ENCODE data around the gene GUCY2F. TPM values are rescaled to one million over a fixed set of nuclear protein-coding genes. Genes with fewer than 3 reads are reported as not detected.

GUCY2F gene
- total RNA-seq, 1 experiment from 2014 or later = not detected

DNA sequence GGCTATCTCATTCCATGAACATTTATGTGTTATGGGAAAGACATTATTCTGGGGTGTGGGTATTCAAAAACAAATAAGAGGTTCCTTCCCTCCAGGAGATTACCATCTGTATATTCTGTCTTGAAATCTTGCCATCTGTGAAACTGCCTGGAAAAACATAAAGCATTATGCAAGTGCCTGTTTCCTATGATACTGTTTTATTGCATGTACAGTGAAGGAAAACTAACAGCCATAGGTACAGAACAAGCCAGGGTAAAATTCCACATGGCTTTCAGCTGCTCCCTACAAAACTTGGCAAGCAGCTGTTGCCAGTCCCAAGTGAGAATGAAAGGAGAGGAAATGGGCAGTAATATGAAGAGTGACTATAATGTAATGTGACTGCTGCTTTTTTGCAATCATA is 136.0 kb downstream of the GUCY2F start:
- no peaks in the 10 kb centered on the region for H3K9me2 ChIP-seq (ENCODE audit: insufficient read depth)
- no peaks in the 10 kb centered on the region for H3K27me3 ChIP-seq (ENCODE audit: insufficient read depth, low read length)
- no peaks in the 10 kb centered on the region for H3K36me3 ChIP-seq (ENCODE audit: control insufficient read depth in 1 of 2, insufficient read depth in 2 of 2, low read length in 2 of 2)
- no peak overlapping the region for H3K4me2 ChIP-seq (ENCODE audit: low read length)
- no peak for TF ChIP-seq YY1 (IDR thresholded peaks at IDR 0.05; ENCODE audit: extremely low read depth, insufficient replicate concordance, low read depth, low read length)
- TF ChIP-seq SIN3A (IDR thresholded peaks at IDR 0.05; ENCODE audit: low read depth) = no peak
- TF ChIP-seq TCF7L2 (IDR thresholded peaks at IDR 0.05; ENCODE audit: borderline replicate concordance, extremely low read depth, insufficient read depth, insufficient read length) = no peak
- TF ChIP-seq POLR2AphosphoS5 (IDR thresholded peaks at IDR 0.05; ENCODE audit: low read depth, low read length) = no peak
- no peak for TF ChIP-seq SP1 (IDR thresholded peaks at IDR 0.05; ENCODE audit: low read depth)
- no peak for TF ChIP-seq EZH2 (IDR thresholded peaks at IDR 0.05)
- no peak for TF ChIP-seq CBX3 (IDR thresholded peaks at IDR 0.05; ENCODE audit: low read depth)
- TF ChIP-seq, protein P1, sequence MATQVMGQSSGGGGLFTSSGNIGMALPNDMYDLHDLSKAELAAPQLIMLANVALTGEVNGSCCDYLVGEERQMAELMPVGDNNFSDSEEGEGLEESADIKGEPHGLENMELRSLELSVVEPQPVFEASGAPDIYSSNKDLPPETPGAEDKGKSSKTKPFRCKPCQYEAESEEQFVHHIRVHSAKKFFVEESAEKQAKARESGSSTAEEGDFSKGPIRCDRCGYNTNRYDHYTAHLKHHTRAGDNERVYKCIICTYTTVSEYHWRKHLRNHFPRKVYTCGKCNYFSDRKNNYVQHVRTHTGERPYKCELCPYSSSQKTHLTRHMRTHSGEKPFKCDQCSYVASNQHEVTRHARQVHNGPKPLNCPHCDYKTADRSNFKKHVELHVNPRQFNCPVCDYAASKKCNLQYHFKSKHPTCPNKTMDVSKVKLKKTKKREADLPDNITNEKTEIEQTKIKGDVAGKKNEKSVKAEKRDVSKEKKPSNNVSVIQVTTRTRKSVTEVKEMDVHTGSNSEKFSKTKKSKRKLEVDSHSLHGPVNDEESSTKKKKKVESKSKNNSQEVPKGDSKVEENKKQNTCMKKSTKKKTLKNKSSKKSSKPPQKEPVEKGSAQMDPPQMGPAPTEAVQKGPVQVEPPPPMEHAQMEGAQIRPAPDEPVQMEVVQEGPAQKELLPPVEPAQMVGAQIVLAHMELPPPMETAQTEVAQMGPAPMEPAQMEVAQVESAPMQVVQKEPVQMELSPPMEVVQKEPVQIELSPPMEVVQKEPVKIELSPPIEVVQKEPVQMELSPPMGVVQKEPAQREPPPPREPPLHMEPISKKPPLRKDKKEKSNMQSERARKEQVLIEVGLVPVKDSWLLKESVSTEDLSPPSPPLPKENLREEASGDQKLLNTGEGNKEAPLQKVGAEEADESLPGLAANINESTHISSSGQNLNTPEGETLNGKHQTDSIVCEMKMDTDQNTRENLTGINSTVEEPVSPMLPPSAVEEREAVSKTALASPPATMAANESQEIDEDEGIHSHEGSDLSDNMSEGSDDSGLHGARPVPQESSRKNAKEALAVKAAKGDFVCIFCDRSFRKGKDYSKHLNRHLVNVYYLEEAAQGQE (IDR thresholded peaks at IDR 0.05; ENCODE audit: low read depth) = no peak
- TF ChIP-seq SRF (IDR thresholded peaks at IDR 0.05; ENCODE audit: low read depth) = no peak
- TF ChIP-seq, protein P2, sequence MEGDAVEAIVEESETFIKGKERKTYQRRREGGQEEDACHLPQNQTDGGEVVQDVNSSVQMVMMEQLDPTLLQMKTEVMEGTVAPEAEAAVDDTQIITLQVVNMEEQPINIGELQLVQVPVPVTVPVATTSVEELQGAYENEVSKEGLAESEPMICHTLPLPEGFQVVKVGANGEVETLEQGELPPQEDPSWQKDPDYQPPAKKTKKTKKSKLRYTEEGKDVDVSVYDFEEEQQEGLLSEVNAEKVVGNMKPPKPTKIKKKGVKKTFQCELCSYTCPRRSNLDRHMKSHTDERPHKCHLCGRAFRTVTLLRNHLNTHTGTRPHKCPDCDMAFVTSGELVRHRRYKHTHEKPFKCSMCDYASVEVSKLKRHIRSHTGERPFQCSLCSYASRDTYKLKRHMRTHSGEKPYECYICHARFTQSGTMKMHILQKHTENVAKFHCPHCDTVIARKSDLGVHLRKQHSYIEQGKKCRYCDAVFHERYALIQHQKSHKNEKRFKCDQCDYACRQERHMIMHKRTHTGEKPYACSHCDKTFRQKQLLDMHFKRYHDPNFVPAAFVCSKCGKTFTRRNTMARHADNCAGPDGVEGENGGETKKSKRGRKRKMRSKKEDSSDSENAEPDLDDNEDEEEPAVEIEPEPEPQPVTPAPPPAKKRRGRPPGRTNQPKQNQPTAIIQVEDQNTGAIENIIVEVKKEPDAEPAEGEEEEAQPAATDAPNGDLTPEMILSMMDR (IDR thresholded peaks at IDR 0.05 in 2 of 3, conservative IDR thresholded peaks at IDR 0.05 in 1 of 3; ENCODE audit: borderline replicate concordance in 1 of 3, insufficient read depth in 1 of 3, low read depth in 2 of 3, low read length in 2 of 3) = no peak
- TF ChIP-seq EGR1 (IDR thresholded peaks at IDR 0.05; ENCODE audit: low read depth) = no peak
- no peak for TF ChIP-seq FOSL1 (IDR thresholded peaks at IDR 0.05; ENCODE audit: low read depth)
- no peak for TF ChIP-seq JUND (IDR thresholded peaks at IDR 0.05)
- no peak for TF ChIP-seq RAD21 (IDR thresholded peaks at IDR 0.05; ENCODE audit: low read depth)
- TF ChIP-seq, protein P3, sequence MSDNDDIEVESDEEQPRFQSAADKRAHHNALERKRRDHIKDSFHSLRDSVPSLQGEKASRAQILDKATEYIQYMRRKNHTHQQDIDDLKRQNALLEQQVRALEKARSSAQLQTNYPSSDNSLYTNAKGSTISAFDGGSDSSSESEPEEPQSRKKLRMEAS (IDR thresholded peaks at IDR 0.05) = no peak
- TF ChIP-seq CEBPB (IDR thresholded peaks at IDR 0.05; ENCODE audit: low read depth) = no peak
- no peak for TF ChIP-seq ZNF274 (IDR thresholded peaks at IDR 0.05; ENCODE audit: low read depth, low read length)
- TF ChIP-seq EZH2phosphoT487 (IDR thresholded peaks at IDR 0.05; ENCODE audit: borderline replicate concordance) = no peak
- ChIA-PET CTCF (no interaction called here), POLR2A (no interaction called here), RAD21 (ENCODE audit: low non-redundant PET in 1 of 2, low total read pairs in 2 of 2, uncharacterized antibody in 2 of 2, unreplicated experiment in 2 of 2) (no interaction called here)
- H2AFZ ChIP-seq (ENCODE audit: low read depth, low read length, poor library complexity, severe bottlenecking) = no peak overlapping the region
- H3K4me3 ChIP-seq (replicated peaks in 1 of 2; ENCODE audit: low read depth in 1 of 2, low read length in 2 of 2) = no peak overlapping the region
- ATAC-seq = no peak
- H4K20me1 ChIP-seq (ENCODE audit: insufficient read depth) = no peaks in the 10 kb centered on the region
- no peak for DNase-seq (ENCODE audit: low read depth, low spot score)
- no TSS peak for BruUV-seq (replicated peaks)
- H3K4me1 ChIP-seq (ENCODE audit: control insufficient read depth in 1 of 2, insufficient read depth in 2 of 2, low read length in 2 of 2) = peaks cover 4 to 13% of the 10 kb centered on the region in 2 experiments; a peak in 3 of 4 replicates
- H3K9ac ChIP-seq (ENCODE audit: low read length) = no peak overlapping the region
- H3K9me3 ChIP-seq (ENCODE audit: control insufficient read depth in 1 of 2, insufficient read depth in 1 of 2, low read depth in 1 of 2, low read length in 2 of 2) = no peaks in the 10 kb centered on the region
- intact Hi-C loops (cut with micrococcal nuclease) = no loop called here
- no peak overlapping the region for H3K27ac ChIP-seq (ENCODE audit: low read depth, low read length)
- H3K79me2 ChIP-seq (ENCODE audit: insufficient read depth, low read length) = no peaks in the 10 kb centered on the region
